ENCODE data around the gene ZNF662.

GRCh38 chr3:42935472-42935871, 29.5 kb downstream of the ZNF662 start:
- TF ChIP-seq, protein P1, sequence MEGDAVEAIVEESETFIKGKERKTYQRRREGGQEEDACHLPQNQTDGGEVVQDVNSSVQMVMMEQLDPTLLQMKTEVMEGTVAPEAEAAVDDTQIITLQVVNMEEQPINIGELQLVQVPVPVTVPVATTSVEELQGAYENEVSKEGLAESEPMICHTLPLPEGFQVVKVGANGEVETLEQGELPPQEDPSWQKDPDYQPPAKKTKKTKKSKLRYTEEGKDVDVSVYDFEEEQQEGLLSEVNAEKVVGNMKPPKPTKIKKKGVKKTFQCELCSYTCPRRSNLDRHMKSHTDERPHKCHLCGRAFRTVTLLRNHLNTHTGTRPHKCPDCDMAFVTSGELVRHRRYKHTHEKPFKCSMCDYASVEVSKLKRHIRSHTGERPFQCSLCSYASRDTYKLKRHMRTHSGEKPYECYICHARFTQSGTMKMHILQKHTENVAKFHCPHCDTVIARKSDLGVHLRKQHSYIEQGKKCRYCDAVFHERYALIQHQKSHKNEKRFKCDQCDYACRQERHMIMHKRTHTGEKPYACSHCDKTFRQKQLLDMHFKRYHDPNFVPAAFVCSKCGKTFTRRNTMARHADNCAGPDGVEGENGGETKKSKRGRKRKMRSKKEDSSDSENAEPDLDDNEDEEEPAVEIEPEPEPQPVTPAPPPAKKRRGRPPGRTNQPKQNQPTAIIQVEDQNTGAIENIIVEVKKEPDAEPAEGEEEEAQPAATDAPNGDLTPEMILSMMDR (conservative IDR thresholded peaks at IDR 0.05), result no peak
- no peak for TF ChIP-seq ZFX (IDR thresholded peaks at IDR 0.05)
